ENCODE measurements around the gene CHST8.

Gene CHST8

DNA sequence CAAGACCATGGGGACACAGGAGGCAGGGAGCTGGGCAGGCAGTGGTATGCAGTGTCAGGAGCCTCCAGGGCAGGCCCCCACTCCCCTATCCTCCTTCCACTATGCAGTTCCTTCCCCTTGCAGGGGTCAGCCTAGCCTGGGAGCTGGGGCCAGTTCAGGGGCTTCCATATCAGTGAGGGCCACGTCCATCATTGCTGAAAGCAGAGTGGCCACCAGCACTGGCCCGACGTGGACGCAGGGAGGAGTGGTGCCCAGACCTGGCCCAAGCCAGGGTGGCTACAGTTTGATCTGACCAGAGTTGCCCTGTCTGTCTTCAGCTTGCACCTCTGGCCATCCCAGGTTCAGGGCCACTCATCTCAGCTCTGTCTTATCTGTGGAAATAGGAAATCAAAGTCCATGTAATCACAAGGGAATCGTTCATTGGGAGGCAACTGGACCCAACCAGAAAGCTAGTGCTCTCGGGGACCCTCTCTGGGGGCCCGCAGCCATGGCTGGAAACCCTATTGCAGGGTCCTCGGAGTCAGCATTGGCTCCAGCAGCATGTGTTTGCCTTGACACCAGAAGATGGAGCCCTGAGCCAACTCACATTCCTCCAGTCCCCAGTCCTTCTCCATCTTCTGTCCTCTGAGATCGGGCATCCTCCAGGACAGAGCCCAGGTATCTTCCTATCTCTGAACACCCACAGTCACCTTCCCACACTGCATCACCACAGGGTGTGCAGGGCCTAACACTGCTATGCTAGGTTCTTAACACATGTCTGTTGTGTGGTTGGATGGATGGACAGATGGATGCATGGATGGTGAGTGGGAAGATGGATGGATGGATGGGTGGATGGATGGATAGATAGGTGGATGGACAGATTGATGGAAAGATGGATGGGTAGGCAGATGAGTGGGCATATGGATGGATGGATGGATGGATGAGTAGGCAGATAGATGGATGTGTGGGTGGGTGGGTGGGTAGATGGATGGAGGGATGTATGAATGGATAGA is 99.2 kb downstream of the CHST8 start:
- DNase-seq = no peak

DNA sequence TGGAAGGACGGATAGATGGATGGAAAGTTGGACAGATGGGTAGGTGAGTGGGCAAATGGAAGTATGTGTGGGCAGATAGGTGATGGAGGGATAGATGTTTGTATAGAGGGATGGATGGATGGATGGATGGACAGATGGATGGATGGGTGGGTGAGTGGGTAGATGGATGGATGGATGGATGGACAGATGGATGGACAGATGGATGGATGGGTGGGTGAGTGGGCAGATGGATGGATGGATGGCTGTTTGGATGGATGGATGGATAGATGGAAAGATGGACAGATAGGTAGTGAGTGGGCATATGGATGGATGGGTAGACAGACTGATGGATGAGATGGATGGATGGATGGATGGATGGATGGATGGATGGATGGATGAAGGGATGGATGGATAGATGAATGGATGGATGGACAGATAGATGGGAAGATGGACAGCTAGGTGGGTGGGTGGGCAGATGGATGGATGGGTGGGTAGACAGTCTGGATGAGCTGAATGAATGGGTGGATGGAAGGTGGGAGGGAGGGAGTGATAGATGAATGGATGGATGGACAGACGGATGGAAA is 100.1 kb downstream of the CHST8 start:
- DNase-seq = no peak

DNA sequence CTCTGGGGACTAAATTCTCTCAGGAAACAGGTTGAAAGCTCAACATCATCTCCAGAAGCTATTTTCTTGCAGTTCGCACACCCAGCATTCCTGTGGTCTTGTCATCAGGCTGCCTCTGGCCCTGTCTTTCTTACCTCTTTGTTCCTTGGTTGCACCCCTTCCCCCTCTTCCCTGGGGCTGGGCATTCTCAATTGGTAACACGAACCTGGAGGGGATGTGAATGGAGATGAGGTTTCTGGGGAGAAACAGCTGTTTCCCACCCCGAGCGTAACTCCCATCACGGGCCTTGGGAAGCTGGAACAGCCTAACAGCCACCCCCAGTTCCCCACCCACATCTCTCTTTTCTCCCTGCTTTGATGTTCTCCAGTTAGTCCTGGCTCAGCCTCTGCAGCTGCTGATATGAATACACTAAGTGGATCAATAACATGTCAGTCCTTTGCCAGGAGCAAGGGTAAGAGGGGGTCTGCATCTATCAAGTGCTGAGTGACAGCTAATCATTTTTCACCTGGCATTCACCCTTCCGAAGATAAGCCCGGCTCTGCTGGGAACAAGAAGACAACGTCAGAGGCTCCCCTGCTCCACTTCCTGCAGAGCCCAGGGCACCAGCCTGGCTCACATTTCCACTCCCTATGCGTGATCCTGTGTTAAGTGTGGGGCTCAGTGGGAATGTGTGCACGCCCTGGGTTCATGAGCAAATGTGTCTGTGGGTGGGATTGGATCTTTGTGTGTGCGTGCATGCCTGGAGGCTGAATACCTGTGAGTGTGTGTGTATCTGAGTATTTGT is 100.9 kb downstream of the CHST8 start:
- DNase-seq = no peak

DNA sequence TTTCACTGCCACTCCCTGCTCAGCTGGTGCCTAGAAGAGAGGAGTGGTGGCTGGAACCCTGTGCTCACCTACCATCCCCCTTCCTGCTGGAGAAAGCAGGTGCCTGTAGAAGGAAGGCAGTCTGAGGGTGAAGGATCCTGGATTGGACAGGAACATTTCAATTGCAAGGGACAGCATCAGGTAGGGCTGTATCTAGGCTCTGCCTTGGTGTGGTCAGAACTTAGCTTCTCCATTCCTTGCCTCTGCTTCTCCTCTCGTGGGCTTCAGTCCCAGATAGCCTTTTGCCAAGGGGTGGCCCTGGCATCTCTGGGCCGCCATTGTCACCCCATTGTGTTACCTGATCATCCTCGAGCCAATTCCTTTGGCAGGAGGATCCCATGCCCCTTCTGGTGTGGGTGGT is 101.8 kb downstream of the CHST8 start:
- no peak for DNase-seq

DNA sequence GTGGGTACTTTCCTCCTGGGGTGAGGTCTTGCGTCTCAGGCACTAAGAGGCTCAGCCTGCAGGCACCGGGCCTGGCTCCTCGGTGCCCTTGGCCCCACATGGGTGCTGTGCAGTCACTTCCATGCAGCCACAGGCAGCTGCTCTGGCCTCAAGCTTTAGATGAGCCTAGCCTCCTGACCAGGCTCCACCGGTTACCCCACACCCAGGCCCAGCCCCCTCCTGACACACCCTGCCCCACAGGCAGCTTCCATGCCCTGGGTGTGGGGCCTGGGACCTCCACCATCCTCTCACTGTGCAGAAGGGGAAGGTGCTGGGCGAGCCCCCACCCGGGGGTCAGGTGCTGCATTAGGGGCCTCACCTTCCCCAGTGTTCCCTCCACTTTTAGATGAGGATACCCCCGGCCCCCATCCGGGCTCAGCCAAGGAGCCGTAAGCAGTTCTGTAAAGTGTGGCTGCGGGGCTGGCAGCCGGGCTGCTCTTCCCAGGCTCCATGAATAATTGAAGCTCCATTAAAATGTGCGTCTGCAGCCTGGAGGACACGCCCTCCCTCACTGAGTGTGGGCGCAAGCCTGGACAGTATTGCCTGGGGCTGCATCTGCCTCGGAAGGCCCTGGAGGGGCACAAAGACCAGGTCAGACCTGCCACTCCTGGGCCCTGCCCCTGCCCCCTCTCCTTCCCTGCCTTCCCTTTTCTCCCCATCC is 102.4 kb downstream of the CHST8 start:
- no peak for DNase-seq

DNA sequence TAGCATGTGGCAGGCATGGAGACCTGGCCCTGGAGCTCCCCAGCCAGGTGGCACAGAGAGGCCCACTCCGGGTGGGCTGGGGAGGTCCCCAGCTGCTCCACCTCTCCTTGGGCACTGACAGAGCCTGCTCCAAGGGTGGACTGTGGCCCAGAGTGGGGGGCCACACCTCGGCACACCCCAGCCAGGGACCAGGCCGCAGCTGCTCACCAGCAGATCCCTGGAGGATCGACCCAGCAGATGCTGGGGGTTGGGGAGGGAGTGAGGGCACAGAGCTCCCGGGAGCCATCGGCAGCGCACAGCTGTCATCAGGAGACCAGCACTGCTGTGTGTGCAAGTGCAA is 102.9 kb downstream of the CHST8 start:
- no peak for DNase-seq

DNA sequence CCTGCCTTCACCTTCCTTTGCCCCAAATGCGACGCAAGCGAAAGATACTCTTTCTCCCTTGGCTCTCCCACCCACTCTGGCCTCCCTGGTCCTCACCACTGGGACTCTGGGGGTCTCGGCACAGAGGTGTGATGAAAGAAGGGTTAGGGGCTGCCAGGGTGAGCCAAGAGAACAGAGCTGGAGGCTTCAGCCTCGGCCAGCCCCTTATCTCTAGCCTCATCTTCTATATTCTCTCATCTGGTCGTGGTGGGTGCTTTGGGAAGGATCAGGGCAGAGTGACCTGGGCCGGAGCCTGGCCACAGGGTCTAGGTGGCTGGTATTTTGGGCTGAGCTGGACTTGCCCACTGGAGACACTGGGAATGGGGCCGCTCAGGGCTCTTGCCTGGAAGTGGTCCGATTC is 103.8 kb downstream of the CHST8 start:
- DNase-seq = no peak

DNA sequence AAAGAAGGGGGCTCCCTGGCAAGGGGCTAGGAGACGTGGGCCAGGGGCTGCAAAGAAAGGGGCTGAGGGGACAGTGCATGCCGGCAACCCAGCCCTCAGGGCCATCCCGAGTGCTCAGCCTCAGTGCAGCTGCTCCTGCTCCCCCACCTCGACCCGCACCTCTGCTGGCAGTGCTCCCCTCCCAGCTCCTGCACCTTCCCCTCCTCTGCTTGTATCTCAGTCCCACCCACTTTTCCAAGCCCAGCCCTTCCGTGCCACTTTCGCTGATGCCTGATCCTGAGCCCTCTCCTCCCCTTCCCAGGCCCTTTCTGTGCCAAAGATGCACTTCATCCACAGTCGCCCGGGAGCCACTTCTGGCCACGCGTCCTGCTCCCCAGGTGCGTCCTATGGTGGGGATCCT is 105.0 kb downstream of the CHST8 start:
- no peak for DNase-seq

DNA sequence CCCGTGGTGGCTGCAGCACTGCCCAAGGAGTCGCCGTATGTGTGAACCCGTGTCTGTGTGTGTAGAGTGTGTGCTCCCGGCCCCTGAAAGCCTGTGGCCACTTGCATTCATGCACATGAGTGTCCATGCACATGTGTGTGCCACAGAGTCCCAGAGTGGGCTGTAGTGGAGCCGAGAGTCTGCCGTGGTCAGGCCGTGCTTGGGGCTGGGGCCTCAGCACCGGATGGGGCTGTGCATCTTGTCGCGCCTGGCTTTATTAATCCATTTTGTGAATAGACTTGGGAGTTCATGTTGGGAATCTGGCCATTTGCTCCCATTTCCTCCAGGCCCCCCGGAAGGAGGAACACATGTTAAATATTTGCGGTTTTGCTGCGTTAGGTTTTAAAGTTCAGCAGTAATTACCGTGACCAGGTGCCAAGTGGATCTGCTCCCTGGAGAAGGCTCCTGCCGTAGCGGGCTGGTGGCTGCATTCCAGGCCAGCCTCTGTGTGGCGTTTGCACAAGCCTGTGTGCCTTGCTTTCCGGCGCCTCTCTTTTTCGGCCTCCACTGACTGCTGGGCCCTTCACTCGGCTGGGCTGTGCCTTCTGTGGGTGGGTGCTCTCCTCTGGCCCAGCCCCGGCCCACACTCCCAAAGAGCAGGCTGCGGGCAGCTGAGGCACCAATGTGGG is 105.7 kb downstream of the CHST8 start:
- DNase-seq = no peak

DNA sequence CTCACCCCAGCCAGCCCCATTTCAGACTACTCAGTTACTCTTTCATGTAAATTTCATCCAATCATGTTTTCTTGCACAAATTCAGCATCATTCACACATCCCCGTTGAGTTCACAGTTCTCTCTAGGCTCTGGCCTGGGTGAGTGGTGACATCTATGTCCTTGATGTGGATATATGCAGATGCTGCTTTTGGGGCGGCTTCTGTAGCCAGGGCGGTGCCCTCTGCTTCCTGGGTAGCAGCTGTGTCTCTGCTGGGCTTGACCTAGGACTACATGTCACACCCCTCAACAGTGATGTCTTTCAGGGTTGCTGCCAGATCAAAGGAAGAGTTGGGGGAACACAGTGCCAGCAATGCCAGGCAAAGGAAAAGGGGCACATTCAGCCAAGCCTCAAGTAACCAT is 106.4 kb downstream of the CHST8 start:
- no peak for DNase-seq

DNA sequence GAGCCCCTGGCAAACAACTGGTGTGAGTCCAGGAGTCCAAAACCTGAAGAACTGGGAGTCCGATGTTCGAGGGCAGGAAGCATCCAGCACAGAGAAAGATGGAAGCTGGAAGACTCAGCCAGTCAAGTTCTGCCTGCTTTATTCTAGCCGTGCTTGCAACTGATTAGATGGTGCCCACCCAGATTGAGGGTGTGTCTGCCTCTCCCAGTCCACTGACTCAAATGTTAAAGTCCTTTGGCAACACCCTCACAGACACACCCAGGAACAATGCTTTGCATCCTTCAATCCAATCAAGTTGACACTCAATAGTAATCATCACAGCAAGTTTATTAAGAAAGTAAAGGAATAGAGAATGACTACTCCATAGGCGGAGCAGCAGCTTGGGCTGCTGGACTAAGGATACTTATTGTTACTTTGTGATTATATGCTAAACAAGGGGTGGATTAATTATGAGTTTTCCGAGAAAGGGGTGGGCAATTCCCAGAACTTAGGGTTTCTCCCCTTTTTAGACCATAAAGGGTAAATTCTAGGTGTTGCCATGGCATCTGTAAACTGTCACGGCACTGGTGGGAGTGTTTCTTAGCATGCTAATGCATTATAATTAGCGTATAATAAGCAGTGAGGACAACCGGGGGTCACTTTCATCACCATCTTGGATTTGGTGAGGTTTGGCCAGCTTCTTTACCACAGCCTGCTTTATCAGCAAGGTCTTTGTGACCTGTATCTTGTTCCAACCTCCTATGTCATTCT is 109.3 kb downstream of the CHST8 start:
- no peak for DNase-seq

DNA sequence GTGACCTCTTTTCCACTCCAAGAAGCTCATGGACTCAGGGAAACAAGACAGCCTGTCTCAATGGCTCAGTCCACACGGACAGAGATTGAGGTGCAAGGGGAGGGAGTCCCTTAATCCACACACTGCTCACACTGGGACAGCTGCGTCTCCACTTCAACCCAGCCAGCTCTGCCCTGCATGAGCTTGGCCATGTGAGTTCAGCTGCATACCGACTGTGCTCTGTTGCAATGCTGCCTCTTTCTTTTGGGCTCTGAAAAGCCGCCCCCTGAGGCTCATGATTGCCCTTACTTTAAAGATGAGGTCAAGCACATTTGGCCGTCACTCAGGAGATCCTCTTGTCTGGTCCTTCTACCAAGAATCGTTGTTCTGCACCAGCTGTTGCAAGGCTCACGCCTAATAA is 110.1 kb downstream of the CHST8 start:
- no peak for DNase-seq

DNA sequence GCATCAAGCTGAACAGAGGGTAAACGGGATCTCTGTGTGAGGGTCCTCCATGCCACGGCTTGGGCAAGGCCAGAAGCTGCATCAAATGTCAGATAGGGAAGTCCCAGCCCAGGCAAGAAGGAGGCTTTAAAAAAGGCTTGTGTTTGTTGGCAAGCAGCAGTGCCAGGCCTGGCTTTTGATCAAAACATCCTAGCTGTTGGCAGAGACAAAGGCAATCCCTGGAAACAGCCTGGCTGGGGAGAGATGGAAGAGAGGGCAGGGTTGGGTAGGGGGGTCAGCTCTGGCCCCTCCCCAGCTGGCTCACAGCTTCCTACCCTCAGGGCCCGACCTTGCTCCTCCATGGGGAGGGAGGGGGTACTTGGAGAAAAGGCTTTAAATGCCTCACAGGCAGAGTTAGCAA is 113.2 kb downstream of the CHST8 start:
- DNase-seq = no peak

DNA sequence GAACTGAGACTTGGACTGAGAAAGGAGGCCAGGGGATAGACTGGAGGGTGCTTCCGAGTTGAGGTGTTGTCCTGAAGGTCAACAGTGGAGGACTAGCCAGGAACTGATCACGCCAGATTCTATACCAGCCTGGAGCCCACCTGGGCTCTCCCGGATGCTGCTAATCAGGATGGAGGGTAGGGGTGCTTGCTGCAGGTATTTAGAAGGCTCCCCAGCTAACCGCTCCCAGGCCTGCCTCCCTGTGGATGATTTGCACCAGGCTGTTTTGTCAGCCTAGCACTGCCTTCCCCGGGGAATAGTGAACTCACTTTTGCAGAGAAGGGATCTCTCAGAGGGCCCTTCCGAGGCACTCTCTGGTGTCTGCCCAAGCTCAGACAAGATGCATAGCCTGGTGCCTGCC is 114.4 kb downstream of the CHST8 start:
- no peak for DNase-seq

DNA sequence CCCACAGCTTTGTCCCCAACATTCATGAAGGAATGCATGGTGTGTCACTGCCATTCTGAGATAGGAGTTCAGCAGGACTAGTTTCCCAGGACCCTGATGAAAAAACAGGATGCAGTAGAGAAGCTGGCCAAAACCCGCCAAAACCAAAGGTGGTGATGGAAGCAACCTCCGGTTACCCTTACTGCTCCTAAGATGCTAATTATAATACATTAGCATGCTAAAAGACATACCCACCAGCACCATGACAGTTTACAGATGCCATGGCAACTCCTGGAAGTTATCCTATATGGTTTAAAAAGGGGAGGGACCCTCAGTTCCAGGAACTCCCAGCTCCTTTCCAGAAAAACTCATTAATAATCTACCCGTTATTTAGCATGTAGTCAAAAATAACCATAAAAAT is 115.0 kb downstream of the CHST8 start:
- no peak for DNase-seq

DNA sequence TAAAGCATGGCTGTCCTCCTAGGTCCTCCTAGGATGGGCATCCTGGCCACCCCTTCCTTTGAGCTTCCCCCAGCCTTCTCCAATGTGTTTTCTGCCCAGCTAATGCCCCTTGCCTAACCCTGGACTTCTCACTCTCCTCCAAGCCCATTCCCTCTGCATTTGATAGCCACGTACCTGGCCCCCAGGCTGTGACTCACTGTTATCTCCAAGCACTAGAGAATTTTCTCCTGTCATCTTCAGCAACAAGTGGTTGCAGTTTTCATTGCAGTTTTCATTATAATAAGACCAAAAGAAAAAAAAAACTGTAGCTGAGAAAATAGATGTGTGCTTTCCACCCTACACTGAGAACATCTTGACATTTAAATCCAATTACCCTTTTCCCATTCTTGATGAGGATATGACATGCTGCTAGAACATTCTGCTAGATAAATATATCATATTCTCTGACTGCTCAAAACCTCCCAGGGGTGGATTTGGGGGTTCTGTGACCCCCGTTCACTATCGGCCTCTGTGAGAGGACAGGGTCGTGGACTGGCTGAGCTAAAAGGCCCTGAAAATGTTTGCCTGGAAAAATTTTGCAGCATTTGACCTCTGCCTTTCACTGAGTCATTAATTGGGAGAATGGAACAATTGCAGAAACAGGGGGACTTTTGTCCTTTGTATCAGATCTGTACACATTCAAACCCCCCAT is 116.1 kb downstream of the CHST8 start:
- DNase-seq = no peak

DNA sequence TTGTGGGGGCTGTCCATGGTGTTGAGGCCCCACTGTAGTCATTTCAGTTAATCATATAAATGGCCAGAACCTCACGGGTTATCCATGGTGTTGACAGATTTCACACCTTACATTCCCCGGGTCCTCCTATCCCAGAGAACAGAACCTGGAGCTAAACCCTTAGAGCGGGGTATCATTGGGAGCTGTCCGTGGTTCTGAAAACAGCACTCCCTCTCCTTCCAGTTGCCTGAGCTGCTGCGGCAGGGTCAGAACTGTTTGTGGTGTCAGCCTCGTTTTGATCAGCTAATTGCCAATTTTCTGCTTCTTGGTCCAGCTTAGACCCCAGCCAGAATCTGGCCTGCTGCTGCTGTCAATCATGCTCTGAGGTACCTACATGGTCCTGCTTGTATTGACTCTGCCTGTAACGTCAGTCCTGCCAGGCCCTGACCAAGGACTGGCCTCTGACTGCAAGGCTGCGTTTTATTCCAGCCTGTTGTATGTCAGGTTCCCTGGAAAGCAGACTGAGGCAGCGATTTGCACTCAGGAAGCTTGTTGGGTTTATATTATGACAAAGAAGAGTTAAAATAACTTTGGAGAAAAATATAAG is 119.2 kb downstream of the CHST8 start:
- DNase-seq = no peak

DNA sequence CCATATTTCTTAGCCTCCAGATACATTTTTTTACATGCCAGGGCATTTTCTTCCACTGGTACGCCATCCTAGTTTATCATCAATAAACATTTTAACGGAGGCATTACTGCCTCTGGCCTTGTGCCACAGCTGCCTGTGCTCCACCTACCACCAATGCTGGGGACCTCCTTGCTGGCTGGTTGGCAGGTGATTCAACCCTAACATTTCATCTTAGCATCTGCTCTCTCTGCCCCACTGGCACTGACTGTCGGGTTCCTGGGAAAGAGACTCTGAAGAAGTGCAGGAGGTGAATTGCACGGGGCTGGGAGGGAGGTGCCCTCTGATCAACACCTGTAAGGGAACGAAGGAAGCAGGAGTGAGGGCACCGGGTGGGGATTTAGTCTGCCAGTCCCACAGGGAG is 123.5 kb downstream of the CHST8 start:
- DNase-seq = no peak

DNA sequence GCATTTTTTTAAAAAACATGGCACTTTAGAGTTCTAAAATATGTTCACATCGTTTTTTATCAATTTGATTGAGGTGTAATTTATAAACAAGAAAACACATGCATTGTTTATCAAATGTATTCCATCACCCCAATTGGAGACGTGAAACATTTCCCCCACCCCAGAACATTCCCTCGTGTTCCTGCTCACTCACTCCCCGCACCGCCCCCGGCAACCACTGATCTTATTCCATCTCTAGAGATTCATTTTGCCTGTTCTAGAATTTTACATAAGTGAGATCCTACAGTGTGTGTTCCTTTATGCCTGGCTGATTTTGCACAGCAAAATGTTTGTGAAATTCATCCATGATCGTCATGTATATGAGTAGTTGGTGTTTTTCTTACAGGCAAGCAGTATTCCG is 124.4 kb downstream of the CHST8 start:
- no peak for DNase-seq

DNA sequence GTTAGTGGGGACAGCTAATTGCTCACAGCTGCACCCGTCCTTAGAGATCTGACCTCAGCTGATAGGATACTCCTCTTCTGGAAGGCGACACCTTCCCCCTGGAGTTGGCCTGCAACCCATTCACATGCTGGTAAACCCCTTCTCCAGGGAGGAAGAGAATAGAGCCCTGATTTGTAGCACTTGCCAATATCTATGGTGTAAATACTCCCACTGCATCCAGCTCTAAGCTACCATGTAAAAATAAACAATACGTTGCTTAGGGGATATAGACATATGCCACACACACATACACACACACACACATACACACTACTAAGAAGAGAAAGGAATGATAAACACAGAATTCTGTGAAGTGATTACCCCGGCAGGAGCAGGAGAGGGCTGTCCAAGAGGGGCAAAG is 125.5 kb downstream of the CHST8 start:
- no peak for DNase-seq

DNA sequence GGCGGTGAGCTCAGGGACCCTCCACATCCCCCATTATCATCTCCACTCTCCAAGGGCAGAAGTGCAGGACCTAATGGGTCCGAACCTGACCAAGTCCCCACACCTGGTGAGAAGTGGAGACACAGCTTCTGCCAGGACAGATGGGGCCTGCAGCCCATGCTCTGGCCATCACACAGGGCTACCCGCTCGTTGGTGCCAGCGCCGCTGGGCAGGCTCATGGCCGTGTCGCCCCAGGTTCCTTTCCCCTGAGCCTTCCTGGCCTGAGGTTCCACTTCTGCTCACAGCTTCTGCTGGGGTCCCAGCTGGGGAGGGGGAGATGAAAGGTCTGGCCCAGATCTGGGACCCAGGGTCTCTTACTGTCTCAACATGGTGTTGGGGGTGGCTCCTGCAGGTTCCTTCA is 126.5 kb downstream of the CHST8 start:
- DNase-seq = no peak

All from CD4-positive, alpha-beta T cell treated with Interferon gamma for 1 hour (primary cell).